ENCODE data around the gene SETD2. TPM values are rescaled to one million over a fixed set of nuclear protein-coding genes. Genes with fewer than 3 reads are reported as not detected.

The SETD2 gene
- total RNA-seq, 1 experiment from 2014 or later = 24.1 TPM

GRCh38 chr3:46981932-46982471 is 181.9 kb downstream of the SETD2 start:
- Histone ChIP-seq H3K4me2 (ENCODE audit: low read length) (peak overlapping the region; percentile 89), H2AFZ (ENCODE audit: low read length) (0 out of 2 replicates have a peak overlapping the region, but pooled peaks have one; percentile 46), H3K9me2 (replicated peaks; ENCODE audit: low read length) (no peaks in the 10 kb centered on the region), H3K36me3 (ENCODE audit: low read depth, low read length) (no peaks in the 10 kb centered on the region), H3K27ac (ENCODE audit: low read length) (peak overlapping the region; percentile 75), H3K4me1 (ENCODE audit: insufficient read depth, low read length) (peaks cover 36% of the 10 kb centered on the region), H4K20me1 (ENCODE audit: low read length) (no peaks in the 10 kb centered on the region), H3K4me3 (ENCODE audit: low read length) (peak overlapping the region; percentile 48), H3F3A (ENCODE audit: low read length, unreplicated experiment) (no peaks in the 10 kb centered on the region), H3K27me3 (ENCODE audit: low read length) (no peaks in the 10 kb centered on the region), H3K79me2 (ENCODE audit: low read length) (peaks cover 46% of the 10 kb centered on the region), H3K9me3 (ENCODE audit: low read length) (no peaks in the 10 kb centered on the region), H3K9ac (ENCODE audit: low read length) (0 out of 2 replicates have a peak overlapping the region, but pooled peaks have one; percentile 20)
- BruUV-seq (replicated peaks) = no TSS peak
- POLR2A ChIA-PET (ENCODE audit: unreplicated experiment) = interaction anchor here (0.6 kb wide), 3 partner anchors 35 to 60 kb away, joined by 3 to 11 read pairs (median 4); no protein-coding TSS in a partner anchor
- intact Hi-C loops (cut with micrococcal nuclease) = no loop called here
- TF ChIP-seq CTCF (conservative IDR thresholded peaks at IDR 0.05; ENCODE audit: low read depth, low read length) (no peak), EZH2 (IDR thresholded peaks at IDR 0.05; ENCODE audit: low read length, unreplicated experiment) (no peak), EZH2phosphoT487 (IDR thresholded peaks at IDR 0.05; ENCODE audit: borderline replicate concordance, low read length) (no peak)
- ATAC-seq = no peak
- CTCF ChIA-PET = interaction anchor here (1.2 to 1.4 kb wide), 2 partner anchors 47 to 58 kb away, joined by 4 to 5 read pairs; no protein-coding TSS in a partner anchor
- DNase-seq = peak; percentile 76

- Histone ChIP-seq H3K36me3 (ENCODE audit: low read depth, low read length) (no peaks in the 10 kb centered on the region), H3K27ac (ENCODE audit: low read length) (peak overlapping the region; percentile 40), H3F3A (ENCODE audit: low read length, unreplicated experiment) (no peaks in the 10 kb centered on the region), H2AFZ (ENCODE audit: low read length) (peak overlapping the region; percentile 71), H3K9me3 (ENCODE audit: low read length) (no peaks in the 10 kb centered on the region), H3K27me3 (ENCODE audit: low read length) (no peaks in the 10 kb centered on the region), H3K4me1 (ENCODE audit: insufficient read depth, low read length) (peaks cover 36% of the 10 kb centered on the region), H3K4me3 (ENCODE audit: low read length) (peak overlapping the region; percentile 93), H3K4me2 (ENCODE audit: low read length) (peak overlapping the region; percentile 100), H4K20me1 (ENCODE audit: low read length) (peaks cover 2% of the 10 kb centered on the region), H3K9ac (ENCODE audit: low read length) (peak overlapping the region; percentile 87), H3K79me2 (ENCODE audit: low read length) (peaks cover 60% of the 10 kb centered on the region), H3K9me2 (replicated peaks; ENCODE audit: low read length) (no peaks in the 10 kb centered on the region)
- ATAC-seq (peak; percentile 3), DNase-seq (no peak)
- ChIA-PET CTCF (interaction anchor here (0.6 to 1.1 kb wide), 3 partner anchors 15 to 251 kb away, joined by 3 to 4 read pairs (median 3); no protein-coding TSS in a partner anchor), POLR2A (ENCODE audit: unreplicated experiment) (interaction anchor here (0.8 to 1.0 kb wide), 2 partner anchors 44 to 882 kb away, joined by 5 read pairs; no protein-coding TSS in a partner anchor)
- TF ChIP-seq CTCF (conservative IDR thresholded peaks at IDR 0.05; ENCODE audit: low read depth, low read length) (no peak), EZH2 (IDR thresholded peaks at IDR 0.05; ENCODE audit: low read length, unreplicated experiment) (no peak), EZH2phosphoT487 (IDR thresholded peaks at IDR 0.05; ENCODE audit: borderline replicate concordance, low read length) (no peak)
- BruUV-seq (replicated peaks) = TSS peak; percentile 30
- intact Hi-C loops (cut with micrococcal nuclease) = no loop called here
Measured at GRCh38 chr3:46979958-46980497, 183.9 kb downstream of the SETD2 start.
